CD14-positive monocyte (primary cell): ENCODE results near the gene GPC6. TPM values are rescaled to one million over a fixed set of nuclear protein-coding genes. Genes with fewer than 3 reads are reported as not detected.

Source experiments
- DNase-seq, 3 donors: peaks; one replicate each; pipeline ENCODE4 v3.0.0-alpha.2; 2011 to 2022
- H2AFZ ChIP-seq: 2 replicates; pipeline ENCODE4 v1.6.0; 2012; ENCODE audit warnings: mild to moderate bottlenecking, low read depth, low read length, inconsistent platforms; ENCODE audit not compliant: insufficient read depth, poor library complexity, severe bottlenecking
- H3K27ac ChIP-seq, 2 donors: 1 replicate in 1 of 2; 2 replicates in 1 of 2; pipeline ENCODE4 v1.5.1; 2012 to 2013; ENCODE audit warnings: low read length in 2 of 2, control low read depth in 1 of 2, inconsistent platforms in 1 of 2, low read depth in 1 of 2, mild to moderate bottlenecking in 1 of 2
- H3K27me3 ChIP-seq, 2 donors: one replicate each; pipeline versions ENCODE4 v1.6.0 to v1.6.1; 2011 to 2013; ENCODE audit warnings: low read length in 2 of 2; ENCODE audit not compliant: control insufficient read depth in 2 of 2, insufficient read depth in 2 of 2
- H3K36me3 ChIP-seq, 2 donors: replicated peaks in 1 of 2; 1 replicate in 1 of 2; 2 replicates in 1 of 2; pipeline versions ENCODE4 v1.5.1 to v1.6.1; 2012 to 2013; ENCODE audit warnings: low read length in 2 of 2, control low read depth in 1 of 2, inconsistent platforms in 1 of 2, mild to moderate bottlenecking in 1 of 2; ENCODE audit not compliant: insufficient read depth in 2 of 2, control insufficient read depth in 1 of 2
- H3K4me1 ChIP-seq, 2 donors: 1 replicate in 1 of 2; 2 replicates in 1 of 2; pipeline versions ENCODE4 v1.5.1 to v1.6.1; 2012 to 2013; ENCODE audit warnings: low read length in 2 of 2, control low read depth in 1 of 2, inconsistent platforms in 1 of 2, mild to moderate bottlenecking in 1 of 2, moderate library complexity in 1 of 2; ENCODE audit not compliant: insufficient read depth in 2 of 2, control insufficient read depth in 1 of 2
- H3K4me2 ChIP-seq: replicated peaks from 2 replicates; pipeline ENCODE3; 2012; ENCODE audit warnings: low read length, moderate library complexity, mild to moderate bottlenecking; ENCODE audit not compliant: poor library complexity, severe bottlenecking; ENCODE audit errors: extremely low read depth
- H3K4me3 ChIP-seq, 3 experiments: fragments of 200-600 bp in 1 of 3; sonication (generic) in 1 of 3; replicated peaks in 1 of 3; 1 replicate in 2 of 3; 2 replicates in 1 of 3; pipeline ENCODE4 v1.5.1; 2011 to 2013; ENCODE audit warnings: low read length in 3 of 3, mild to moderate bottlenecking in 3 of 3, control low read depth in 2 of 3, low read depth in 2 of 3, inconsistent platforms in 1 of 3, moderate library complexity in 1 of 3
- H3K79me2 ChIP-seq: 2 replicates; pipeline ENCODE4 v1.6.0; 2012; ENCODE audit warnings: mild to moderate bottlenecking, control low read depth, inconsistent platforms, low read length, moderate library complexity; ENCODE audit not compliant: insufficient read depth
- H3K9ac ChIP-seq: 2 replicates; pipeline ENCODE4 v1.6.0; 2017; ENCODE audit warnings: low read length, mild to moderate bottlenecking; ENCODE audit not compliant: insufficient read depth, poor library complexity, severe bottlenecking
- H3K9me3 ChIP-seq, 2 donors: replicated peaks in 1 of 2; 1 replicate in 1 of 2; 2 replicates in 1 of 2; pipeline versions ENCODE4 v1.5.1 to v1.6.1; 2012 to 2013; ENCODE audit warnings: low read length in 2 of 2, control low read depth in 1 of 2; ENCODE audit not compliant: control insufficient read depth in 1 of 2, insufficient read depth in 1 of 2
- H4K20me1 ChIP-seq: 2 replicates; pipeline ENCODE4 v1.6.0; 2012; ENCODE audit warnings: mild to moderate bottlenecking, low read length, control low read depth, moderate library complexity; ENCODE audit not compliant: insufficient read depth
- H3K27ac Mint-ChIP-seq, 7 donors: one replicate each; pipeline ENCODE4 v1.8.0; 2020; ENCODE audit warnings: mild to moderate bottlenecking in 7 of 7, mixed read lengths in 7 of 7, moderate library complexity in 6 of 7, inconsistent platforms in 2 of 7
- H3K27me3 Mint-ChIP-seq, 3 donors: one replicate each; pipeline ENCODE4 v1.8.0; 2021 to 2022; ENCODE audit warnings: low read depth in 3 of 3, mild to moderate bottlenecking in 3 of 3, mixed read lengths in 3 of 3, moderate library complexity in 3 of 3, inconsistent platforms in 1 of 3
- H3K36me3 Mint-ChIP-seq, 2 donors: one replicate each; pipeline ENCODE4 v1.8.0; 2020; ENCODE audit warnings: mixed read lengths in 2 of 2, inconsistent platforms in 1 of 2, mild to moderate bottlenecking in 1 of 2
- H3K4me1 Mint-ChIP-seq: one replicate; pipeline ENCODE4 v1.8.0; 2020; ENCODE audit warnings: mild to moderate bottlenecking, mixed read lengths
- H3K4me3 Mint-ChIP-seq, 2 donors: one replicate each; pipeline ENCODE4 v1.8.0; 2020; ENCODE audit warnings: mild to moderate bottlenecking in 2 of 2, mixed read lengths in 2 of 2, moderate library complexity in 1 of 2
- H3K9me3 Mint-ChIP-seq, 7 donors: one replicate each; pipeline ENCODE4 v1.8.0; 2020 to 2022; ENCODE audit warnings: mixed read lengths in 7 of 7, mild to moderate bottlenecking in 6 of 7, moderate library complexity in 6 of 7, inconsistent platforms in 2 of 7
- CTCF ChIP-seq: fragments of 200-600 bp; IDR thresholded peaks from one replicate; pipeline ENCODE4 v1.8.0; 2022; ENCODE audit warnings: antibody characterized with exemption, mild to moderate bottlenecking
- WGBS: methylation state at CpG from one replicate; pipeline ENCODE4 v1.1.5; 2013; ENCODE audit warnings: missing lambda C conversion rate; ENCODE audit not compliant: insufficient coverage; 5-methylcytosine and 5-hydroxymethylcytosine counted together
- intact Hi-C, 2 donors: fragments of 100-400 bp; cut with micrococcal nuclease; formaldehyde crosslinking; loops; one replicate each; pipeline versions ENCODE4 v1.15.0 to v1.15.1; 2023
- polyA plus RNA-seq, 3 donors: library from polyadenylated mRNA; depleted of rRNA in 1 of 3; unstranded in 2 of 3; stranded (reverse) in 1 of 3; fragments of 300-500 nt in 2 of 3; fragments of >200 nt in 1 of 3; fragmentation: Illumina TruSeq in 2 of 3; gene quantifications; 1 replicate in 2 of 3; 2 replicates in 1 of 3; pipeline ENCODE4 v1.2.3, GENCODE V29; 2012 to 2021

GPC6 gene
- polyA plus RNA-seq, 3 donors, result not detected

GRCh38 chr13:94214121-94214520, 987.5 kb downstream of the GPC6 start:
- no peaks in the 10 kb centered on the region for H3K4me1 Mint-ChIP-seq
- no peak for DNase-seq
- Histone ChIP-seq H3K9me3 (no peaks in the 10 kb centered on the region), H2AFZ (no peak overlapping the region), H3K36me3 (no peaks in the 10 kb centered on the region), H4K20me1 (no peaks in the 10 kb centered on the region), H3K27ac (no peak overlapping the region), H3K4me3 (no peak overlapping the region), H3K4me2 (no peak overlapping the region), H3K9ac (no peak overlapping the region), H3K4me1 (no peaks in the 10 kb centered on the region), H3K27me3 (no peaks in the 10 kb centered on the region), H3K79me2 (no peaks in the 10 kb centered on the region)
- no CpG with 5 or more reads among the region's 1 CpG for WGBS
- TF ChIP-seq CTCF, result no peak
- no peaks in the 10 kb centered on the region for H3K36me3 Mint-ChIP-seq
- intact Hi-C loops, result no loop called here
- H3K4me3 Mint-ChIP-seq, result no peak overlapping the region
- H3K27me3 Mint-ChIP-seq, result no peaks in the 10 kb centered on the region
- H3K27ac Mint-ChIP-seq, result no peak overlapping the region
- H3K9me3 Mint-ChIP-seq, result peaks cover 0 to 4% (median 0%) of the 10 kb centered on the region in 7 donors

- no peak for TF ChIP-seq CTCF
- Mint-ChIP-seq H3K4me3 (no peak overlapping the region), H3K36me3 (no peaks in the 10 kb centered on the region), H3K9me3 (peaks cover 0 to 5% (median 0%) of the 10 kb centered on the region in 7 donors), H3K4me1 (no peaks in the 10 kb centered on the region), H3K27me3 (no peaks in the 10 kb centered on the region), H3K27ac (no peak overlapping the region)
- Histone ChIP-seq H3K79me2 (no peaks in the 10 kb centered on the region), H3K27ac (no peak overlapping the region), H3K4me1 (no peaks in the 10 kb centered on the region), H3K27me3 (no peaks in the 10 kb centered on the region), H4K20me1 (no peaks in the 10 kb centered on the region), H3K9ac (no peak overlapping the region), H3K4me2 (no peak overlapping the region), H3K9me3 (no peaks in the 10 kb centered on the region), H3K36me3 (no peaks in the 10 kb centered on the region), H3K4me3 (no peak overlapping the region), H2AFZ (no peak overlapping the region)
- DNase-seq, result no peak
- intact Hi-C loops, result no loop called here
- WGBS, result no CpG with 5 or more reads among the region's 3 CpGs
Observed at GRCh38 chr13:94214975-94215374, 988.4 kb downstream of the GPC6 start.
